Memory B cell (primary cell): ENCODE results near the gene THAP2.
A peak's percentile ranks its signal among the peaks of the same experiment; 100 is the strongest.

Experiments used
- ATAC-seq: fragments of 150-1000 bp; cut with Tn5 transposase; 2 replicates; pipeline ENCODE4 v1.10.0; 2021; ENCODE audit warnings: low read depth, mild to moderate bottlenecking, moderate library complexity
- DNase-seq, 2 donors: peaks; one replicate each; pipeline ENCODE4 v3.0.0; 2022; ENCODE audit warnings: low spot score in 2 of 2
- H3K27ac Mint-ChIP-seq: one replicate; pipeline ENCODE4 v1.8.0; 2022; ENCODE audit warnings: mild to moderate bottlenecking, moderate library complexity, mixed read lengths
- H3K27me3 Mint-ChIP-seq: one replicate; pipeline ENCODE4 v1.8.0; 2022; ENCODE audit warnings: mixed read lengths
- H3K36me3 Mint-ChIP-seq: one replicate; pipeline ENCODE4 v1.8.0; 2022; ENCODE audit warnings: mild to moderate bottlenecking, mixed read lengths
- H3K4me1 Mint-ChIP-seq: one replicate; pipeline ENCODE4 v1.8.0; 2022; ENCODE audit warnings: mixed read lengths
- H3K4me3 Mint-ChIP-seq: one replicate; pipeline ENCODE4 v1.8.0; 2022; ENCODE audit warnings: mild to moderate bottlenecking, moderate library complexity, mixed read lengths
- H3K9me3 Mint-ChIP-seq: one replicate; pipeline ENCODE4 v1.8.0; 2022; ENCODE audit warnings: mixed read lengths

Gene THAP2

DNA sequence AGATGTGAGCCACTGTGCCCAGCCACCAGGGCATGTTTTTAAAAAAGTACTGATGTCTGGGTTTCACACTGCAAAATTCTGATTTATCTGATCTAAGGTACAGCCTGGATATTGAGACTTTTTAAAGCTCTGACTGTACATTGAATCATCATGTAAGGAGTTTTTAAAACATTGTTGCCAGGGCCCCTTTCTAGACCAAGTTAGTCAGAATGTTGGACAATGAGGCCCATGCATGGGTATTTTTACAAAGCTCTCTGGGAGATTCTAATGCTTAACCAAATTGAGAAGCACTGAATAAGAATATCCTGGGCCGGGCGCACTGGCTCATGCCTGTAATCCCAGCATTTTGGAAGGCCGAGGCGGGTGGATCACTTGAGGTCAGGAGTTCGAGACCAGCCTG lies 38.5 kb downstream of the THAP2 start:
- H3K4me1 Mint-ChIP-seq: peaks cover 12% of the 10 kb centered on the region
- ATAC-seq (no peak), DNase-seq (no peak)
- no peak overlapping the region for H3K4me3 Mint-ChIP-seq
- H3K27me3 Mint-ChIP-seq: no peaks in the 10 kb centered on the region
- no peak overlapping the region for H3K27ac Mint-ChIP-seq
- H3K9me3 Mint-ChIP-seq: no peaks in the 10 kb centered on the region
- peaks cover 34% of the 10 kb centered on the region for H3K36me3 Mint-ChIP-seq

- H3K4me1 Mint-ChIP-seq: peaks cover 15% of the 10 kb centered on the region
- H3K27ac Mint-ChIP-seq: no peak overlapping the region
- no peaks in the 10 kb centered on the region for H3K27me3 Mint-ChIP-seq
- DNase-seq (no peak), ATAC-seq (no peak)
- H3K9me3 Mint-ChIP-seq: no peaks in the 10 kb centered on the region
- peaks cover 38% of the 10 kb centered on the region for H3K36me3 Mint-ChIP-seq
- no peak overlapping the region for H3K4me3 Mint-ChIP-seq
Observed at GRCh38 chr12:71703206-71703605, 39.1 kb downstream of the THAP2 start.

GRCh38 chr12:71704920-71705319 lies 40.8 kb downstream of the THAP2 start:
- Mint-ChIP-seq H3K9me3 (no peaks in the 10 kb centered on the region), H3K4me1 (peaks cover 14% of the 10 kb centered on the region), H3K27ac (no peak overlapping the region), H3K4me3 (no peak overlapping the region), H3K36me3 (peaks cover 30% of the 10 kb centered on the region), H3K27me3 (no peaks in the 10 kb centered on the region)
- no peak for ATAC-seq
- no peak for DNase-seq

DNA sequence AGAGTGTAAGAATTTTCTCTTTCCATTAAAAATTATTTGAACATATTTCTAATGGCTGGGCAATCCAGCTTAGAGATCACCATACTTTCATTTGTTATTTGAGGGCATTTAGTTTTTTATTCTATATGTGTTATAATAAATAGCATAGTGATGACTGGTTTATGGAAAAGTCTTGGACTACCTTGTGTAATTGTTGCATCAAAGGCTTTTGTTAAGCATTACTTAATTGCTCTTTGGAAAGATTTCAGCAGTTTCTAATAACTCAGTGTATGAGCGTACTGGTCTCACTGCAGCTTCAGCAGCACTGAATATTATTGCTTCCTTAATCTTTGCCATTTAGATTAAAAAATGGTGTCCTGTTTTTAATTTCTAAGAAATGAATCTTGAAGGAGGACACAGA lies 44.6 kb downstream of the THAP2 start:
- Mint-ChIP-seq H3K36me3 (peaks cover 25% of the 10 kb centered on the region), H3K9me3 (peaks cover 18% of the 10 kb centered on the region), H3K4me1 (peaks cover 14% of the 10 kb centered on the region), H3K27ac (no peak overlapping the region), H3K27me3 (no peaks in the 10 kb centered on the region), H3K4me3 (no peak overlapping the region)
- DNase-seq (no peak), ATAC-seq (no peak)

GRCh38 chr12:71710276-71711125 lies 46.4 kb downstream of the THAP2 start:
- ATAC-seq: no peak
- Mint-ChIP-seq H3K9me3 (peaks cover 19% of the 10 kb centered on the region), H3K4me1 (peaks cover 14% of the 10 kb centered on the region), H3K27ac (no peak overlapping the region), H3K27me3 (no peaks in the 10 kb centered on the region), H3K36me3 (peaks cover 22% of the 10 kb centered on the region), H3K4me3 (no peak overlapping the region)
- DNase-seq: no peak

- Mint-ChIP-seq H3K36me3 (peaks cover 4% of the 10 kb centered on the region), H3K9me3 (peaks cover 6% of the 10 kb centered on the region), H3K4me3 (no peak overlapping the region), H3K27me3 (no peaks in the 10 kb centered on the region), H3K27ac (peak overlapping the region; percentile 23), H3K4me1 (no peaks in the 10 kb centered on the region)
- ATAC-seq: no peak
- DNase-seq: no peak
Observed at GRCh38 chr12:71718611-71719010, 54.5 kb downstream of the THAP2 start.

DNA sequence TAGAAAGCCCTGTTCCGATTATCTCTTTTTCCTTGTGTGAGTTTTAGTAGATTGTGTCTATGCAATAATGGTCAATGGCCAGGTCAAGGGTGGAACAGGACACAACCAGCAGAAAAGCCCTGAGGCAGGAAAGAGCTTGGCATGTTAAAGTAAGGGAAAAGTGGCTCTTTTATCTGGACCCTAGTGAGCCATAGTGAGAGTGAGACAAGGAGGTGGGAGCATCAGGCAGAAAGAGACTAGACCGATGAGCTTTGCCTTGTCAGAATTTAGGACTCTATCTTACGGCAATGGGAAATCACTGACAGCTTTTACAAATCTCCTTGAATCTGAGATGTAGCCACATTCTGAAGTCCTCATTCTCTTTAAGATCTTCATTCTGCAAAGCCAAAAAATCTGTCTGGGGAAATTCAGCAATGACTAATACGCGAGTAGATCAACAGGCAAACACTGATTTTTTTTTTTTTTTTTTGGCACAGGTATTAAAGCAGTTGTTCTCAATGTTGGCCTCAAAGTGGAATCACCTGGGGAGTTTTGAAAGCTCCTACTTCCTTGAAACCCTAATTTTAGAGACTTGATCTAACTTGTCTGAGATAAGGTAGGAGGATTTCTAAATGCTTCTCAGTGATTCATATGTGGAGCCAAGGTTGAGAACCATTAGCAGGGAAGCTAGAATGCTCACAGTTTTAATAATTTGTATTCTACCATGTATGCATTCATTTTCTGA lies 55.7 kb downstream of the THAP2 start:
- ATAC-seq: no peak
- Mint-ChIP-seq H3K4me1 (no peaks in the 10 kb centered on the region), H3K27ac (no peak overlapping the region), H3K27me3 (no peaks in the 10 kb centered on the region), H3K4me3 (no peak overlapping the region), H3K36me3 (peaks cover 2% of the 10 kb centered on the region), H3K9me3 (peaks cover 5% of the 10 kb centered on the region)
- DNase-seq: no peak

- H3K9me3 Mint-ChIP-seq: no peaks in the 10 kb centered on the region
- DNase-seq (no peak), ATAC-seq (no peak)
- H3K4me1 Mint-ChIP-seq: no peaks in the 10 kb centered on the region
- H3K4me3 Mint-ChIP-seq: no peak overlapping the region
- no peaks in the 10 kb centered on the region for H3K27me3 Mint-ChIP-seq
- no peak overlapping the region for H3K27ac Mint-ChIP-seq
- H3K36me3 Mint-ChIP-seq: peaks cover 5% of the 10 kb centered on the region
Observed at GRCh38 chr12:71721783-71722505, 57.8 kb downstream of the THAP2 start.

GRCh38 chr12:71725011-71725410 lies 60.9 kb downstream of the THAP2 start:
- no peak overlapping the region for H3K27ac Mint-ChIP-seq
- H3K9me3 Mint-ChIP-seq: no peaks in the 10 kb centered on the region
- H3K36me3 Mint-ChIP-seq: peaks cover 5% of the 10 kb centered on the region
- DNase-seq (no peak), ATAC-seq (no peak)
- H3K4me1 Mint-ChIP-seq: no peaks in the 10 kb centered on the region
- H3K4me3 Mint-ChIP-seq: no peak overlapping the region
- no peaks in the 10 kb centered on the region for H3K27me3 Mint-ChIP-seq

DNA sequence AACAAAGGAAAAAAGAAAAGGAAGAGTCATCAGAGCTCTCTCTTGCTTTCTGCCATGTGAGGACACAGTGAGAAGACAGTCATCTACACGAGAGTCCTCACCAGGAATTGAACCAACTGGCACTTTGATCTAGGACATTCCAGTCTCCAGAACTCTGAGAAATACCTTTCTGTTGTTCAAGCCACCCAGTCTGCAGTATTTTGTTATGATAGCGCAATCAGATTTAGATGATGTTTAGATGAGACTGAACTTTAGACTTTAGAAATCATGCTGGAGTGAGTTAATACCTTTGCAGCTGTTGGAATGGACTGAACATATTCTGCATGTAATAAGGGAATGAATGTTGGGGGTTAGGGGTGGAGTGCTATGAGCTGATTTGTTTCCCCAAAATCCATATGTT lies 62.4 kb downstream of the THAP2 start:
- no peak for ATAC-seq

GRCh38 chr12:71727958-71728357 lies 63.9 kb downstream of the THAP2 start:
- Mint-ChIP-seq H3K9me3 (no peaks in the 10 kb centered on the region), H3K4me3 (no peak overlapping the region), H3K4me1 (no peaks in the 10 kb centered on the region), H3K27me3 (no peaks in the 10 kb centered on the region), H3K27ac (no peak overlapping the region), H3K36me3 (peaks cover 7% of the 10 kb centered on the region)
- no peak for DNase-seq
- no peak for ATAC-seq

More for the DNA sequence above, 62.4 kb downstream of the THAP2 start:
- H3K9me3 Mint-ChIP-seq: no peaks in the 10 kb centered on the region
- H3K27ac Mint-ChIP-seq: no peak overlapping the region
- H3K36me3 Mint-ChIP-seq: peaks cover 7% of the 10 kb centered on the region
- H3K27me3 Mint-ChIP-seq: no peaks in the 10 kb centered on the region
- DNase-seq: no peak
- no peaks in the 10 kb centered on the region for H3K4me1 Mint-ChIP-seq
- H3K4me3 Mint-ChIP-seq: no peak overlapping the region
